Suprapubic skin (tissue), 4 donors: Measurements from ENCODE around the gene BCKDHA.

Experiments used
- CTCF ChIP-seq, 2 donors: fragments of 200-600 bp in 1 of 2; fragments of 450-650 bp in 1 of 2; sonication (generic) in 1 of 2; IDR thresholded peaks; one replicate each; pipeline ENCODE4 v1.5.1; 2016 to 2019; ENCODE audit warnings: antibody characterized with exemption in 2 of 2, mild to moderate bottlenecking in 1 of 2, moderate library complexity in 1 of 2
- EP300 ChIP-seq: sonication (generic); formaldehyde crosslinking; IDR thresholded peaks from one replicate; pipeline ENCODE4 v1.6.1; 2017; ENCODE audit warnings: antibody characterized with exemption
- POLR2A ChIP-seq, 2 donors: fragments of 450-650 bp; IDR thresholded peaks; one replicate each; pipeline ENCODE4 v1.6.1; 2017; ENCODE audit warnings: antibody characterized with exemption in 2 of 2, mild to moderate bottlenecking in 2 of 2, moderate library complexity in 2 of 2
- POLR2AphosphoS5 ChIP-seq, 3 donors: sonication (generic); formaldehyde crosslinking; IDR thresholded peaks; one replicate each; pipeline ENCODE4 v1.6.1; 2017; ENCODE audit warnings: antibody characterized with exemption in 3 of 3

DNA sequence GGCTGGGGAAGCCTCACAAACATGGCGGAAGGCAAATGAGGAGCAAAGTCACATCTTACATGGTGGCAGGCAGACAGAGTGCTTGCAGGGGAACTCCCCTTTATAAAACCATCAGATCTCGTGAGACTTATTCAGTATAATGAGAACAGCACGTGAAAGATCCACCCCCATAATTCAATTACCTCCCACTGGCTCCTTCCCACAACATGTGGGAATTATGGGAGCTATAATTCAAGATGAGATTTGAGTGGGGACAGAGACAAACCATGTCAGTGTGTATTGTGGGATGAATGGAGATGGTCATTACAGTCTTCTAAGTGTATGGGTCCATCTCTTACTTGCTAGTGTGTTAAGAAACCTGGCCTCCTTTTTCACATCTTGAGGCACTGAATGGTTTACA lies 4.4 kb downstream of the BCKDHA start:
- no peak for TF ChIP-seq CTCF (IDR thresholded peaks at IDR 0.05)
- no peak for TF ChIP-seq POLR2A (IDR thresholded peaks at IDR 0.05)
- no peak for TF ChIP-seq POLR2AphosphoS5 (IDR thresholded peaks at IDR 0.05)
- no peak for TF ChIP-seq EP300
